Measurements from ENCODE around the gene PDCD4. TPM values are rescaled to one million over a fixed set of nuclear protein-coding genes. Genes with fewer than 3 reads are reported as not detected.

PDCD4 gene
- total and polyA plus RNA-seq, 2 of the 4 experiments (the other 2 are of a cell fraction), result 10.9 to 49.7 TPM

- no peak for TF ChIP-seq USF2 (IDR thresholded peaks at IDR 0.05; ENCODE audit: low read depth, low read length)
- TF ChIP-seq RAD21 (IDR thresholded peaks at IDR 0.05; ENCODE audit: low read length), result no peak
- no peak for TF ChIP-seq CEBPB (IDR thresholded peaks at IDR 0.05; ENCODE audit: low read depth, low read length)
- no peak for TF ChIP-seq FOS (IDR thresholded peaks at IDR 0.05; ENCODE audit: low read depth, low read length)
- no peak for TF ChIP-seq CHD1 (IDR thresholded peaks at IDR 0.05; ENCODE audit: low read depth, low read length)
- TF ChIP-seq POLR2A (IDR thresholded peaks at IDR 0.05; ENCODE audit: low read depth, low read length), result no peak
- TF ChIP-seq BHLHE40 (IDR thresholded peaks at IDR 0.05; ENCODE audit: low read depth, low read length), result no peak
- Histone ChIP-seq H3K9me1 (ENCODE audit: insufficient read depth, low read length) (0 out of 2 replicates have a peak, but pooled peaks cover 2% of the 10 kb centered on the region), H2BK120ac (ENCODE audit: low read depth, low read length) (no peak overlapping the region), H2AK5ac (ENCODE audit: low read depth, low read length) (no peak overlapping the region), H2BK15ac (ENCODE audit: low read depth, low read length) (no peak overlapping the region), H2AK9ac (replicated peaks; ENCODE audit: low read depth, low read length, poor library complexity) (no peak overlapping the region), H3K4me3 (ENCODE audit: insufficient read depth, low read depth, low read length) (no peak overlapping the region), H3K9ac (ENCODE audit: low read depth, low read length) (no peak overlapping the region), H2BK5ac (ENCODE audit: low read depth, low read length, poor library complexity, severe bottlenecking) (no peak overlapping the region), H3K4me2 (ENCODE audit: low read depth, low read length) (no peak overlapping the region), H3K27me3 (ENCODE audit: control insufficient read depth, insufficient read depth, low read length) (peaks cover 9% of the 10 kb centered on the region), H4K8ac (ENCODE audit: low read depth in 2 of 2, low read length in 2 of 2) (no peak overlapping the region), H3K18ac (ENCODE audit: low read depth, low read length) (no peak overlapping the region), H4K91ac (ENCODE audit: insufficient read depth, low read depth, low read length) (no peak overlapping the region), H3K4ac (ENCODE audit: low read depth, low read length) (no peak overlapping the region), H3K56ac (ENCODE audit: extremely low read depth, insufficient read depth, low read length) (no peak overlapping the region), H3K23ac (ENCODE audit: low read depth, low read length) (no peak overlapping the region), H2BK20ac (ENCODE audit: low read depth, low read length) (no peak overlapping the region), H3K4me1 (ENCODE audit: control insufficient read depth, insufficient read depth, low read length) (peaks cover 7% of the 10 kb centered on the region; the same call in 1 of the 2 replicates), H3K9me3 (ENCODE audit: control insufficient read depth, insufficient read depth, low read length) (no peaks in the 10 kb centered on the region), H3K36me3 (ENCODE audit: control insufficient read depth, insufficient read depth, low read length) (no peaks in the 10 kb centered on the region), H4K5ac (ENCODE audit: low read depth, low read length) (no peak overlapping the region), H3K14ac (replicated peaks; ENCODE audit: low read depth, low read length) (no peak overlapping the region), H4K20me1 (ENCODE audit: insufficient read depth, low read length) (no peaks in the 10 kb centered on the region), H3K27ac (ENCODE audit: insufficient read depth, low read length) (no peak overlapping the region), H3K79me1 (ENCODE audit: low read depth in 1 of 2, low read length in 2 of 2) (no peaks in the 10 kb centered on the region), H2AFZ (replicated peaks; ENCODE audit: low read length, poor library complexity) (no peak overlapping the region)
- dilution Hi-C loops (cut with HindIII; ENCODE audit: low sequenced_read_pairs, unreplicated experiment), result no loop called here
- POLR2A ChIA-PET (ENCODE audit: unreplicated experiment), result no interaction called here
- CTCF ChIA-PET, result interaction anchor here (0.6 kb wide), 1 partner anchor 137 kb away, joined by 4 read pairs; no protein-coding TSS in a partner anchor
- DNase-seq (no peak), ATAC-seq (ENCODE audit: low read depth) (no peak)
- intact Hi-C loops (cut with micrococcal nuclease), result no loop called here
- no TSS peak for BruUV-seq (replicated peaks)
- in situ Hi-C loops (cut with MboI; ENCODE audit: low sequenced_read_pairs), result no loop called here
- no CpG with 5 or more reads among the region's 1 CpG for WGBS, 2 experiments (ENCODE audit: extremely low coverage in 2 of 2, insufficient read length in 1 of 2)
Measured at GRCh38 chr10:110824152-110824441, 47.6 kb upstream of the PDCD4 start.

Measured in IMR-90 (cell line).